ENCODE measurements around the gene PDGFB. TPM values are rescaled to one million over a fixed set of nuclear protein-coding genes. Genes with fewer than 3 reads are reported as not detected.

Gene PDGFB
- total and polyA plus RNA-seq, 9 donors = 3.9 to 10.7 (median 5.5) TPM

- Histone ChIP-seq H3K9me3 (peaks cover 0 to 4% of the 10 kb centered on the region in 2 donors), H3K27me3 (no peaks in the 10 kb centered on the region), H3K27ac (no peak overlapping the region), H3K4me3 (no peak overlapping the region), H3K4me1 (ENCODE audit: insufficient read depth) (no peaks in the 10 kb centered on the region), H3K36me3 (no peaks in the 10 kb centered on the region)
- intact Hi-C loops (cut with DNase I) = no loop called here
- no peak for DNase-seq
- WGBS, 3 donors = 84 to 92% (median 85%) methylated on average over 13 of the region's 13 CpGs
- no peak for TF ChIP-seq EP300 (IDR thresholded peaks at IDR 0.05)
- no peak for TF ChIP-seq CTCF (IDR thresholded peaks at IDR 0.05)
- no peak for TF ChIP-seq POLR2A (IDR thresholded peaks at IDR 0.05)
Measured at GRCh38 chr22:39264349-39265038, 19.7 kb upstream of the PDGFB start.

GRCh38 chr22:39263626-39264348, 19.0 kb upstream of the PDGFB start:
- Histone ChIP-seq H3K9me3 (peaks cover 0 to 4% of the 10 kb centered on the region in 2 donors), H3K4me3 (no peak overlapping the region), H3K4me1 (ENCODE audit: insufficient read depth) (no peaks in the 10 kb centered on the region), H3K36me3 (no peaks in the 10 kb centered on the region), H3K27ac (no peak overlapping the region), H3K27me3 (no peaks in the 10 kb centered on the region)
- intact Hi-C loops (cut with DNase I) = no loop called here
- 78 to 93% (median 83%) methylated on average over 10 of the region's 10 CpGs for WGBS, 3 donors
- no peak for TF ChIP-seq EP300 (IDR thresholded peaks at IDR 0.05)
- no peak for TF ChIP-seq POLR2A (IDR thresholded peaks at IDR 0.05)
- TF ChIP-seq CTCF (IDR thresholded peaks at IDR 0.05) = no peak
- no peak for DNase-seq

GRCh38 chr22:39259666-39260065, 14.9 kb upstream of the PDGFB start:
- intact Hi-C loops (cut with DNase I) = no loop called here
- DNase-seq = no peak
- 52 to 60% (median 54%) methylated on average over 4 of the region's 4 CpGs for WGBS, 3 donors

More at GRCh38 chr22:39259666-39260065, 14.9 kb upstream of the PDGFB start:
- Histone ChIP-seq H3K27me3 (no peaks in the 10 kb centered on the region), H3K4me3 (no peak overlapping the region), H3K9me3 (peaks cover 0 to 4% of the 10 kb centered on the region in 2 donors), H3K4me1 (ENCODE audit: insufficient read depth) (no peaks in the 10 kb centered on the region), H3K36me3 (no peaks in the 10 kb centered on the region), H3K27ac (no peak overlapping the region)
- TF ChIP-seq POLR2A (IDR thresholded peaks at IDR 0.05) (no peak), CTCF (IDR thresholded peaks at IDR 0.05) (no peak), EP300 (IDR thresholded peaks at IDR 0.05) (no peak)

Measured in ovary (tissue), 9 donors.